Neural progenitor cell (in vitro differentiated cells): Measurements from ENCODE around the gene TPPP2.

Experiments
- CTCF ChIP-seq: fragments of 200-600 bp; sonication (generic); IDR thresholded peaks from 2 replicates; pipeline ENCODE4 v1.5.1; 2017; ENCODE audit warnings: antibody characterized with exemption, mild to moderate bottlenecking
- EZH2 ChIP-seq: fragments of 200-600 bp; sonication (generic); IDR thresholded peaks from 2 replicates; pipeline ENCODE4 v1.6.1; 2017; ENCODE audit warnings: antibody characterized with exemption, mild to moderate bottlenecking, moderate library complexity

- TF ChIP-seq CTCF = no peak
- no peak for TF ChIP-seq EZH2
These were observed 14.7 kb upstream of the TPPP2 start for GRCh38 chr14:21015312-21015711.
